Measurements from ENCODE around the gene NPAS3. TPM values are rescaled to one million over a fixed set of nuclear protein-coding genes. Genes with fewer than 3 reads are reported as not detected.

Gene NPAS3
- total RNA-seq, 4 donors from 2014 or later = 4.0 to 12.2 (median 5.6) TPM

DNA sequence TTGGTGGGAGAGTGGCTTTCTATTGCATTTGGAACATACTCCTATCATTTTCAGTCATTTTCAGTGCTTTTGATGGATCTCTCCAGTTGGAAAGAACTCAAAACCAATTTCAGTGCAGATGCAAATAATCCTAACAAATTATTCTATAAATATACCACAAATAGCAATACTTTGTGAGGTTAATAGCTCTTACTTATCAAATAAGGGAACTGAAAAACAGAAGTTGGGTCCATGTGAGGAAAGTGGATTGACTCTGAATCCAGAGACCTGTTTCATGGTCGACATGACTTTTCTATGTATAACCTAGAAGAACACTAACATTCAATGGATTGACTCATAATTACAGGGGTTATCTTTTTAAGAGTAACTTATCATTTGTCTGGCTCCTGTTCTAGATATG, 763.6 kb downstream of the NPAS3 start:
- intact Hi-C loops (cut with DNase I) = no loop called here
- DNase-seq = no peak
- no peak overlapping the region for H3K27ac ChIP-seq
- no peaks in the 10 kb centered on the region for H3K9me3 ChIP-seq
- WGBS, 2 donors = 87 to 88% methylated on average over 1 of the region's 1 CpG
- H3K4me1 ChIP-seq = no peaks in the 10 kb centered on the region
- no peak for TF ChIP-seq POLR2A (IDR thresholded peaks at IDR 0.05)
- TF ChIP-seq, protein P1, sequence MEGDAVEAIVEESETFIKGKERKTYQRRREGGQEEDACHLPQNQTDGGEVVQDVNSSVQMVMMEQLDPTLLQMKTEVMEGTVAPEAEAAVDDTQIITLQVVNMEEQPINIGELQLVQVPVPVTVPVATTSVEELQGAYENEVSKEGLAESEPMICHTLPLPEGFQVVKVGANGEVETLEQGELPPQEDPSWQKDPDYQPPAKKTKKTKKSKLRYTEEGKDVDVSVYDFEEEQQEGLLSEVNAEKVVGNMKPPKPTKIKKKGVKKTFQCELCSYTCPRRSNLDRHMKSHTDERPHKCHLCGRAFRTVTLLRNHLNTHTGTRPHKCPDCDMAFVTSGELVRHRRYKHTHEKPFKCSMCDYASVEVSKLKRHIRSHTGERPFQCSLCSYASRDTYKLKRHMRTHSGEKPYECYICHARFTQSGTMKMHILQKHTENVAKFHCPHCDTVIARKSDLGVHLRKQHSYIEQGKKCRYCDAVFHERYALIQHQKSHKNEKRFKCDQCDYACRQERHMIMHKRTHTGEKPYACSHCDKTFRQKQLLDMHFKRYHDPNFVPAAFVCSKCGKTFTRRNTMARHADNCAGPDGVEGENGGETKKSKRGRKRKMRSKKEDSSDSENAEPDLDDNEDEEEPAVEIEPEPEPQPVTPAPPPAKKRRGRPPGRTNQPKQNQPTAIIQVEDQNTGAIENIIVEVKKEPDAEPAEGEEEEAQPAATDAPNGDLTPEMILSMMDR (IDR thresholded peaks at IDR 0.05) = no peak
- no peaks in the 10 kb centered on the region for H3K27me3 ChIP-seq
- no peak overlapping the region for H3K4me3 ChIP-seq (replicated peaks in 1 of 3)
- H3K36me3 ChIP-seq = no peaks in the 10 kb centered on the region

DNA sequence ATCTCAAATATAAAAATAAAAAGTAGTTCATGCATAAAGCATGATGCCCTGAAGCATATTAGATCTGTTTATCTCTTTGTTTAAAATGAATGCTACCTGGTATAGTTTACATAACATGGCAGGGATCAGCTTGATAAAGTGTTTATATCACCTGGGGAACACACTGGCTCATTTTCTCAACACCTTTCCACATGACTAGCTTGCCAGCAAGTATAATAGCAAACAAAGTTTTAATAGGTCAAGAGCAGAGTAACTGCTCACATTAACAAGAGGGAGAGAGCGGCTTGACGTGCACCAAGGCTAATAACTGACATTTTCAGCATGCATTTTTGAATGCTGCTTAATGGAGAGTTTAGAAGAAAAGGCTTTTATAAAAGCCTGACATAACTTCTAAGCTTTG, 765.8 kb downstream of the NPAS3 start:
- no peak for TF ChIP-seq POLR2A (IDR thresholded peaks at IDR 0.05)
- TF ChIP-seq, protein P1 (IDR thresholded peaks at IDR 0.05) = no peak
- no peaks in the 10 kb centered on the region for H3K9me3 ChIP-seq
- 57 to 65% methylated on average over 2 of the region's 2 CpGs for WGBS, 2 donors
- no peaks in the 10 kb centered on the region for H3K4me1 ChIP-seq
- DNase-seq = no peak
- no peaks in the 10 kb centered on the region for H3K27me3 ChIP-seq
- H3K4me3 ChIP-seq (replicated peaks in 1 of 3) = no peak overlapping the region
- no peaks in the 10 kb centered on the region for H3K36me3 ChIP-seq
- no peak overlapping the region for H3K27ac ChIP-seq
- intact Hi-C loops (cut with DNase I) = no loop called here

DNA sequence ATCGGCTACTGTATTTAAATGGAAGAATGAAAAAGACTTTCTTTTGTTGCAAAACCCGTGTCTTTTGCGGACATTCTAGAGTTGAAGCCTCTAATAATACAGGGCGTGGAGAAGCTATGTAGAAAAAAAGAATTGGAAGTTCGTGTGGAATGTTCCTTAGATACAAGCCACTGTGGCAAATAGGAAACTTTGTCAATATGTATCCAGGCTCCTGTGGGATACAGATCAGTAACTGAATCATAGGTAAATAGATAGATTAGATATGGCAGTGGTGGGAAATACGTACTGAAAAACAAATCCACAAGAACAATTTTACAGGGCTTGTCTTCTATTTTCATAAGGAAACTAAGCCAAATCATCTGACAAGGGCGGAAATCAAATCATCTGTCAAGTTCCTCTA, 766.8 kb downstream of the NPAS3 start:
- TF ChIP-seq, protein P1 (IDR thresholded peaks at IDR 0.05) = no peak
- TF ChIP-seq POLR2A (IDR thresholded peaks at IDR 0.05) = no peak
- Histone ChIP-seq H3K4me1 (no peaks in the 10 kb centered on the region), H3K36me3 (no peaks in the 10 kb centered on the region), H3K27ac (no peak overlapping the region), H3K9me3 (no peaks in the 10 kb centered on the region), H3K27me3 (no peaks in the 10 kb centered on the region), H3K4me3 (replicated peaks in 1 of 3) (no peak overlapping the region)
- 93 to 96% methylated on average over 7 of the region's 7 CpGs for WGBS, 2 donors
- no peak for DNase-seq
- intact Hi-C loops (cut with DNase I) = no loop called here

DNA sequence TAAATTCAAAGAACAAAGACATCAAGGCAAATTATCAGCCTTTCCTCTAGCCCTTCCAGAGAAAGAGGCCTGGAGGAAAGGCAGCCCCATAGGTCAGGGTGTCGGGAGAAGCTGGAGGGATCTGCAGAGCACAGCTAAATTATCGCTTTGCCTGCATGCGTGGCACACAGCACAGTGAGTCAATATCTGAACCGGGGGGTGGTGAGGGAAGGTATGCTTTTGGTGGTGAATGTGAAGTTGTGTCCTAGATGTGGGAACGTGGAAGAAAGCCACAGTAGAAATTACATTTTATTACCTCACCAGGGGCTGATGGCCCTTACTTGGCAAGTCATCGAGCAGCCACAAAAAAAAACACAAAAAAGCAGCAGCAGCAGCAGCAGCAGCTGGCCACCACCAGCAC, 769.0 kb downstream of the NPAS3 start:
- intact Hi-C loops (cut with DNase I) = no loop called here
- 80 to 81% methylated on average over 6 of the region's 6 CpGs for WGBS, 2 donors
- Histone ChIP-seq H3K27me3 (no peaks in the 10 kb centered on the region), H3K4me3 (replicated peaks in 1 of 3) (no peak overlapping the region), H3K4me1 (no peaks in the 10 kb centered on the region), H3K9me3 (no peaks in the 10 kb centered on the region), H3K36me3 (no peaks in the 10 kb centered on the region), H3K27ac (no peak overlapping the region)
- TF ChIP-seq, protein P1 (IDR thresholded peaks at IDR 0.05) = no peak
- TF ChIP-seq POLR2A (IDR thresholded peaks at IDR 0.05) = no peak
- no peak for DNase-seq

DNA sequence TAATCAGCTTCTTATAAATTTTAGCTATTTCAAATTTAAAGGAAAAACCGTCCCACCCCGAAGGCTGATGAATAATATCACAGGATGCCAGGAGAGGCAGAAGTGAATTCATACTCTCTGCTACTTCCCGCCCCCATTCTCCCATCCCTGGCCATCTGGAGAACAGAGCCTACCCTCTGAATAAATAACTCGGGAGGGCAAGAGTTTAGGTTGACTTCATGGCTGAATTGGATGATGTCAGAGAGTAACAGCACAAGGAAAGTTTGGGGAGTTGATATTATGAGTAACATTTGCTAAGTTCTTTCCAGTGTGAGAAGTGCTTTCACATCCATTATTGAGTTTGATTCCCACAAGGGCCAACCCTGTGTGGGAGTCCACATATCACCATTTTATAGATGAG, 770.6 kb downstream of the NPAS3 start:
- Histone ChIP-seq H3K4me1 (no peaks in the 10 kb centered on the region), H3K4me3 (replicated peaks in 1 of 3) (no peak overlapping the region), H3K27me3 (no peaks in the 10 kb centered on the region), H3K9me3 (no peaks in the 10 kb centered on the region), H3K36me3 (no peaks in the 10 kb centered on the region), H3K27ac (no peak overlapping the region)
- TF ChIP-seq, protein P1 (IDR thresholded peaks at IDR 0.05) = no peak
- TF ChIP-seq POLR2A (IDR thresholded peaks at IDR 0.05) = no peak
- WGBS, 2 donors = 83 to 88% methylated on average over 4 of the region's 4 CpGs
- DNase-seq = no peak
- intact Hi-C loops (cut with DNase I) = no loop called here
